HG03060 (cell line): Measurements from ENCODE around the gene CIAO1.
"Not testable (repeated sequence)": the region's sequence is repeated elsewhere in the genome, so short reads cannot be mapped to it uniquely, and the experiment has no call there.

Experiments used
- ATAC-seq: cut with Tn5 transposase; IDR thresholded peaks from one replicate; pipeline ENCODE4 v1.9.1; 2021; ENCODE audit warnings: low read depth, moderate number of reproducible peaks; ENCODE audit not compliant: unreplicated experiment

CIAO1 gene

GRCh38 chr2:96248624-96249023 lies 17.4 kb upstream of the CIAO1 start:
- no peak for ATAC-seq

GRCh38 chr2:96249654-96250053 lies 16.4 kb upstream of the CIAO1 start:
- no peak for ATAC-seq

GRCh38 chr2:96250188-96250587 lies 15.8 kb upstream of the CIAO1 start:
- no peak for ATAC-seq

- no peak for ATAC-seq
Observed at GRCh38 chr2:96251721-96252292, 14.2 kb upstream of the CIAO1 start.

- no peak for ATAC-seq
Observed at GRCh38 chr2:96252526-96252925, 13.5 kb upstream of the CIAO1 start.

- no peak for ATAC-seq
Observed at GRCh38 chr2:96253006-96253405, 13.0 kb upstream of the CIAO1 start.

- no peak for ATAC-seq
Observed at GRCh38 chr2:96254571-96254970, 11.5 kb upstream of the CIAO1 start.

GRCh38 chr2:96256611-96257113 lies 9.4 kb upstream of the CIAO1 start:
- ATAC-seq: no peak

- not testable (repeated sequence) for ATAC-seq
Observed at GRCh38 chr2:96257744-96258143, 8.3 kb upstream of the CIAO1 start.

- no peak for ATAC-seq
Observed at GRCh38 chr2:96258166-96259022, 7.6 kb upstream of the CIAO1 start.

GRCh38 chr2:96259497-96259921 lies 6.5 kb upstream of the CIAO1 start:
- ATAC-seq: no peak

GRCh38 chr2:96260387-96261260 lies 5.4 kb upstream of the CIAO1 start:
- no peak for ATAC-seq

GRCh38 chr2:96261328-96262003 lies 4.6 kb upstream of the CIAO1 start:
- no peak for ATAC-seq

GRCh38 chr2:96262306-96262705 lies 3.7 kb upstream of the CIAO1 start:
- ATAC-seq: no peak

- ATAC-seq: no peak
Observed at GRCh38 chr2:96264086-96264485, 1.9 kb upstream of the CIAO1 start.

GRCh38 chr2:96264656-96265348 lies 1.2 kb upstream of the CIAO1 start:
- no peak for ATAC-seq

GRCh38 chr2:96265349-96265839 lies 631 bp upstream of the CIAO1 start:
- peak; percentile 3 for ATAC-seq

GRCh38 chr2:96267159-96267971 lies 1.3 kb downstream of the CIAO1 start:
- ATAC-seq: no peak

- no peak for ATAC-seq
Observed at GRCh38 chr2:96271995-96272394, 6.0 kb downstream of the CIAO1 start.
